ENCODE measurements around the gene CNPY1. TPM values are rescaled to one million over a fixed set of nuclear protein-coding genes. Genes with fewer than 3 reads are reported as not detected.

The CNPY1 gene
- total and polyA plus RNA-seq, 2 experiments from 2014 or later, result 0.15 TPM; not detected in 1

GRCh38 chr7:155577509-155577905 is 31.1 kb upstream of the CNPY1 start:
- Histone ChIP-seq H3K9me3 (ENCODE audit: low read depth) (no peaks in the 10 kb centered on the region), H3K27me3 (peaks cover 3% of the 10 kb centered on the region), H3K36me3 (no peaks in the 10 kb centered on the region), H3K27ac (no peak overlapping the region), H3K4me1 (ENCODE audit: low read depth) (no peaks in the 10 kb centered on the region), H3K4me3 (no peak overlapping the region)
- TF ChIP-seq CTCF (IDR thresholded peaks at IDR 0.05; ENCODE audit: low read depth, low read length), result no peak
- DNase-seq (ENCODE audit: low read depth in 1 of 2, low spot score in 1 of 2), result no peak

GRCh38 chr7:155576900-155577508 is 30.6 kb upstream of the CNPY1 start:
- DNase-seq (ENCODE audit: low read depth in 1 of 2, low spot score in 1 of 2), result no peak
- no peaks in the 10 kb centered on the region for H3K36me3 ChIP-seq
- H3K4me1 ChIP-seq (ENCODE audit: low read depth), result no peaks in the 10 kb centered on the region
- H3K9me3 ChIP-seq (ENCODE audit: low read depth), result no peaks in the 10 kb centered on the region
- peaks cover 3% of the 10 kb centered on the region for H3K27me3 ChIP-seq
- no peak for TF ChIP-seq CTCF (IDR thresholded peaks at IDR 0.05; ENCODE audit: low read depth, low read length)
- no peak overlapping the region for H3K27ac ChIP-seq
- no peak overlapping the region for H3K4me3 ChIP-seq

GRCh38 chr7:155576416-155576815 is 30.1 kb upstream of the CNPY1 start:
- TF ChIP-seq CTCF (IDR thresholded peaks at IDR 0.05; ENCODE audit: low read depth, low read length), result no peak
- no peak for DNase-seq (ENCODE audit: low read depth in 1 of 2, low spot score in 1 of 2)

DNA sequence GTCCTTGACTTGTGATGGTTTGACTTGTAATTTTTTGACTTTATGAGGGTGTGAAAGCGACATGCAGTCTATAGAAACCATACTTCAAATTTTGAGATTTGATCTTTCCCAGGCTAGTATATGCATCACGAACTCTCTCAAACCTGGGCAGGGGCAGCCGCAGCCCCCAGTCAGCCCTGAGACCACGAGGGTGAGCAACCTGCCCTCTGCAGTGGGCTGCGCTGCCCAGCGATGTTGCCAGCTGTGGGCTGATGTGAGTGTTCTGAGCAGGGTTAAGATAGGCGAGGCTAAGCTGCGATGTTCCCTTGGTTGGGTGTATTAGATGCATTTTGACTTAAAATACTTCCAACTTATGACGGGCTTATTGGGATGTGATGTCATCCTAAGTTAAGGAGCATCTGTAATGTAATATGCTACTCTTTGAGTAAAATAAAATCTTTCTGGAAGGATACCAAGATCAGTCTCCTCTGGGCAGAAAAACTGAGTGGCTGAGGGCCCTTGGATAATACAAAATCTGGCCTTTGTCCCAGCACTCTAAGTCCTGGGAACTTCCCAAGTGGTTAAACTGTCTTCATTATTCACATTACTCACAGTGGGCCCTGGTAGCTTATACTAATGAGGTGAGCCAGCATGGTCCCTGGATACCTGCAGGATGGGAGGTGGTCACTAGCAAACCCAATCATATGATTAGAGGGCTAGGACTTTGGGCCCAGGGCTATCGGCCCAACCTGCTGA is 28.4 kb upstream of the CNPY1 start:
- TF ChIP-seq CTCF (IDR thresholded peaks at IDR 0.05; ENCODE audit: low read depth, low read length), result no peak
- DNase-seq (ENCODE audit: low read depth in 1 of 2, low spot score in 1 of 2), result no peak

More at GRCh38 chr7:155576416-155576815, 30.1 kb upstream of the CNPY1 start:
- Histone ChIP-seq H3K4me3 (no peak overlapping the region), H3K36me3 (no peaks in the 10 kb centered on the region), H3K27me3 (peaks cover 3% of the 10 kb centered on the region), H3K9me3 (ENCODE audit: low read depth) (no peaks in the 10 kb centered on the region), H3K27ac (no peak overlapping the region), H3K4me1 (ENCODE audit: low read depth) (no peaks in the 10 kb centered on the region)

DNA sequence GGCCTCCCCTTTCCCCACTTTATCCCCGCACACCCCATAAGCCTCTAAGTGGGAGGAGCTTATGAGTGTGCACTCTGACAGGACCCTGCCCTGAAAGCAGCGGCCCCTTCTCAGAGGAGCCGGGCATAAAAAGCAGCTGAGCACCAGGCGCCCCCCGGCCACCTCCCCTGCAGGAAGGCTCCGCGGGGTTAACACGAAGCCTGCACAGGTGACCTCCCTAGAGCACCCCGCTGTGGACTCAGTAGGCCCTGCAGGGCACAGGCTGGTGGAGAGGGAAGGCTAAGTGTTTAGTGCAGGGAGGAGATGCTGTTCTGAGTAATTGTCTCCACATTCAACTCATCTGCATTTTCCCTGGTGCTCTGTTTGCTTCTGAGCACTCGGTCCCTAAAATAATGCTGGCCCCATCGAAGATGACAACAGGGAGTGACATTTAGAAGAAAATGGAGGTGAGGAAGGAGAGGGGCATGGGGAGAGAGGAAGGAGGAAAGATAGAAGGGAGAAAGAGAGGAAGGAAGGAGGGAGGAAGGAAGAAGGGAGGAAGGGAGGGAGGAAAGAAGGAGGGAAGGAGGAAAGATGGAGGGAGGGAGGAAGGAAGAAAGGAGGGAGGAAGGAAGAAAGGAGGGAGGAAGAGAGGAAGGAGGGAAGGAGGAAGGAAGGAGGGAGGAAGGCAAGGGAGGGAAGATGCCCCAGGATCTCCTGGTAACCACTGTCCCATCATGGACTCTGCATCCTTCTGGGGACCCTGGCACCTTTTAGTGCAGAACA is 25.4 kb upstream of the CNPY1 start:
- H3K9me3 ChIP-seq (ENCODE audit: low read depth), result no peaks in the 10 kb centered on the region
- H3K27ac ChIP-seq, result no peak overlapping the region
- H3K4me3 ChIP-seq, result no peak overlapping the region
- no peaks in the 10 kb centered on the region for H3K27me3 ChIP-seq
- no peaks in the 10 kb centered on the region for H3K4me1 ChIP-seq (ENCODE audit: low read depth)
- TF ChIP-seq CTCF (IDR thresholded peaks at IDR 0.05; ENCODE audit: low read depth, low read length), result no peak
- H3K36me3 ChIP-seq, result no peaks in the 10 kb centered on the region
- DNase-seq (ENCODE audit: low read depth in 1 of 2, low spot score in 1 of 2), result no peak

More for the DNA sequence above, 28.4 kb upstream of the CNPY1 start:
- Histone ChIP-seq H3K4me3 (no peak overlapping the region), H3K4me1 (ENCODE audit: low read depth) (no peaks in the 10 kb centered on the region), H3K27me3 (no peaks in the 10 kb centered on the region), H3K9me3 (ENCODE audit: low read depth) (no peaks in the 10 kb centered on the region), H3K36me3 (no peaks in the 10 kb centered on the region), H3K27ac (no peak overlapping the region)

Data from cardiac muscle cell (in vitro differentiated cells and primary cell).